ENCODE data around the gene COX10.

The COX10 gene

GRCh38 chr17:14201988-14202380 lies 132.7 kb downstream of the COX10 start:
- no peak overlapping the region for H3K4me3 ChIP-seq
- in situ Hi-C loops (cut with MboI; ENCODE audit: low sequenced_read_pairs): loop anchor here (25.0 kb wide), 1 partner anchor 110 kb away; the partner anchor contains the start of gene HS3ST3B1
- no peaks in the 10 kb centered on the region for H3K27me3 ChIP-seq (ENCODE audit: low read depth)
- no peaks in the 10 kb centered on the region for H3K9me3 ChIP-seq
- no peaks in the 10 kb centered on the region for H3K4me1 ChIP-seq
- no peak for DNase-seq (ENCODE audit: low spot score in 2 of 2)
- no peaks in the 10 kb centered on the region for H3K36me3 ChIP-seq (replicated peaks)

GRCh38 chr17:14202388-14203166 lies 133.3 kb downstream of the COX10 start:
- H3K4me1 ChIP-seq: no peaks in the 10 kb centered on the region
- H3K36me3 ChIP-seq (replicated peaks): no peaks in the 10 kb centered on the region
- H3K27me3 ChIP-seq (ENCODE audit: low read depth): no peaks in the 10 kb centered on the region
- no peak overlapping the region for H3K4me3 ChIP-seq
- H3K9me3 ChIP-seq: no peaks in the 10 kb centered on the region
- in situ Hi-C loops (cut with MboI; ENCODE audit: low sequenced_read_pairs): loop anchor here (25.0 kb wide), 1 partner anchor 110 kb away; the partner anchor contains the start of gene HS3ST3B1
- DNase-seq (ENCODE audit: low spot score in 2 of 2): no peak

DNA sequence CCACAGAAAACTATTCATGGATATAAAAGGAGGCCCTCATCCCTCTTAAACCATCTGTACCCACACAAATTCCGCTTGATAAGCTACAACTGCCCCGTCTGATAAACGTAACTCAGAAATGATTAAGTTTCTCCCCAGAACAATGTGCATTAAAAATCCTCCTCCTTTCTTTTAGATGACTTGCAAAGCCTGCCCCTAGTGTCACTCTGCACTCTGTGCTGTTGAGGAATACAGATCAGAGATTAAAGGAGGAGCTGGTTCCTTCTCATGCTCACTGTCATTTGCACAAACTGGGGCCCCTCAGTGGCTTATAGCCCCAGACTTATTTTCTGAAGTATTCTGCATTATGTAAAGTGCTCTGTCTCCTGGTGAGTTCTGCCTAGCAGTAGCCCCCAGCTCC lies 134.1 kb downstream of the COX10 start:
- H3K4me3 ChIP-seq: no peak overlapping the region
- no peaks in the 10 kb centered on the region for H3K36me3 ChIP-seq (replicated peaks)
- no peaks in the 10 kb centered on the region for H3K9me3 ChIP-seq
- in situ Hi-C loops (cut with MboI; ENCODE audit: low sequenced_read_pairs): loop anchor here (25.0 kb wide), 1 partner anchor 109 kb away; the partner anchor contains the start of gene HS3ST3B1
- no peaks in the 10 kb centered on the region for H3K27me3 ChIP-seq (ENCODE audit: low read depth)
- H3K4me1 ChIP-seq: no peaks in the 10 kb centered on the region
- DNase-seq (ENCODE audit: low spot score in 2 of 2): no peak

GRCh38 chr17:14204084-14204483 lies 134.8 kb downstream of the COX10 start:
- Histone ChIP-seq H3K4me1 (no peaks in the 10 kb centered on the region), H3K9me3 (no peaks in the 10 kb centered on the region), H3K4me3 (no peak overlapping the region), H3K36me3 (replicated peaks) (0 out of 2 replicates have a peak, but pooled peaks cover under 1% of the 10 kb centered on the region), H3K27me3 (ENCODE audit: low read depth) (no peaks in the 10 kb centered on the region)
- in situ Hi-C loops (cut with MboI; ENCODE audit: low sequenced_read_pairs): loop anchor here (25.0 kb wide), 1 partner anchor 108 kb away; the partner anchor contains the start of gene HS3ST3B1
- no peak for DNase-seq (ENCODE audit: low spot score in 2 of 2)

- Histone ChIP-seq H3K36me3 (replicated peaks) (0 out of 2 replicates have a peak, but pooled peaks cover 5% of the 10 kb centered on the region), H3K4me3 (no peak overlapping the region), H3K4me1 (no peaks in the 10 kb centered on the region), H3K27me3 (ENCODE audit: low read depth) (no peaks in the 10 kb centered on the region), H3K9me3 (no peaks in the 10 kb centered on the region)
- DNase-seq (ENCODE audit: low spot score in 2 of 2): no peak
- in situ Hi-C loops (cut with MboI; ENCODE audit: low sequenced_read_pairs): loop anchor here (25.0 kb wide), 1 partner anchor 108 kb away; the partner anchor contains the start of gene HS3ST3B1
These were observed 135.2 kb downstream of the COX10 start for GRCh38 chr17:14204546-14204945.

DNA sequence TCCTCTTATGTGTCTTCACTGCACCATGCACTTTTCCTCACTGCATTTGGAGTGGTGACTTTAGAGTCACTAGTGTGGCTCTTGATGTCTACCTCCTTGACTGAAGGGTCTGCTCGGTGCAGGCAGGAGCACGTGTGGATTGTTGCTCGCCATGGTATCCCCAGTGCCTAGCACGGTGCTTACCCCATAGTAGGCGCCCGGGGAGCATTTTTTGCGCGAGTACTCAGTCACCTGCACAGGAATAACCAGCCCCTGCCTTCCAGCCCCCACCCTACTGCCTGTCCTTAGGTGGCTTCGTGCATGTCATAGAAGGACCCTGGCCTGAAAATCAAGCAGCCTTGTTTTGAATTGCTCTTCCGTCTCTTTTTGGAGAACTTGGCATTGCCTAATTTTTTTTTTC lies 136.1 kb downstream of the COX10 start:
- no peaks in the 10 kb centered on the region for H3K27me3 ChIP-seq (ENCODE audit: low read depth)
- H3K9me3 ChIP-seq: no peaks in the 10 kb centered on the region
- no peak for DNase-seq (ENCODE audit: low spot score in 2 of 2)
- in situ Hi-C loops (cut with MboI; ENCODE audit: low sequenced_read_pairs): loop anchor here (25.0 kb wide), 1 partner anchor 107 kb away; the partner anchor contains the start of gene HS3ST3B1
- H3K36me3 ChIP-seq (replicated peaks): 0 out of 2 replicates have a peak, but pooled peaks cover 5% of the 10 kb centered on the region
- no peaks in the 10 kb centered on the region for H3K4me1 ChIP-seq
- H3K4me3 ChIP-seq: no peak overlapping the region

- Histone ChIP-seq H3K36me3 (replicated peaks) (0 out of 2 replicates have a peak, but pooled peaks cover 5% of the 10 kb centered on the region), H3K4me3 (no peak overlapping the region), H3K4me1 (no peaks in the 10 kb centered on the region), H3K27me3 (ENCODE audit: low read depth) (no peaks in the 10 kb centered on the region), H3K9me3 (no peaks in the 10 kb centered on the region)
- in situ Hi-C loops (cut with MboI; ENCODE audit: low sequenced_read_pairs): loop anchor here (25.0 kb wide), 1 partner anchor 106 kb away; the partner anchor contains the start of gene HS3ST3B1
- DNase-seq (ENCODE audit: low spot score in 2 of 2): no peak
These were observed 136.7 kb downstream of the COX10 start for GRCh38 chr17:14205992-14206461.

DNA sequence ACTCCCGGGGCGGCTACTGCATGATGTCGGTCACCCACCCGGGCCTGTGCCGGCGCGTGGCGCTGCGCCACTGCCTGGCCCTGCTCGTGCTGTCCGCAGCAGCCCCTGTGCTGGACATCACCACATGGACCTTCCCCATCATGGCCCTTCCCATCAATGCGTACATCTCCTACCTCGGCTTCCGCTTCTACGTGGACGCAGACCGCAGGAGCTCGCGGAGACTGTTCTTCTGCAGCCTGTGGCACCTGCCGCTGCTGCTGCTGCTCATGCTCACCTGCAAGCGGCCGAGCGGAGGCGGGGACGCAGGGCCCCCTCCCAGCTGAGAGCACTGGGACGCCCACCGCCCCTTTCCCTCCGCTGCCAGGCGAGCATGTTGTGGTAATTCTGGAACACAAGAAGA lies 137.6 kb downstream of the COX10 start:
- no peaks in the 10 kb centered on the region for H3K4me1 ChIP-seq
- in situ Hi-C loops (cut with MboI; ENCODE audit: low sequenced_read_pairs): loop anchor here (25.0 kb wide), 1 partner anchor 105 kb away; the partner anchor contains the start of gene HS3ST3B1
- no peak overlapping the region for H3K4me3 ChIP-seq
- DNase-seq (ENCODE audit: low spot score in 2 of 2): no peak
- 0 out of 2 replicates have a peak, but pooled peaks cover 5% of the 10 kb centered on the region for H3K36me3 ChIP-seq (replicated peaks)
- no peaks in the 10 kb centered on the region for H3K27me3 ChIP-seq (ENCODE audit: low read depth)
- H3K9me3 ChIP-seq: no peaks in the 10 kb centered on the region

- no peak overlapping the region for H3K4me3 ChIP-seq
- no peaks in the 10 kb centered on the region for H3K9me3 ChIP-seq
- in situ Hi-C loops (cut with MboI; ENCODE audit: low sequenced_read_pairs): loop anchor here (25.0 kb wide), 1 partner anchor 105 kb away; the partner anchor contains the start of gene HS3ST3B1
- no peaks in the 10 kb centered on the region for H3K27me3 ChIP-seq (ENCODE audit: low read depth)
- H3K36me3 ChIP-seq (replicated peaks): 0 out of 2 replicates have a peak, but pooled peaks cover 5% of the 10 kb centered on the region
- DNase-seq (ENCODE audit: low spot score in 2 of 2): no peak
- H3K4me1 ChIP-seq: no peaks in the 10 kb centered on the region
These were observed 138.5 kb downstream of the COX10 start for GRCh38 chr17:14207791-14208190.

GRCh38 chr17:14209215-14209614 lies 139.9 kb downstream of the COX10 start:
- Histone ChIP-seq H3K36me3 (replicated peaks) (0 out of 2 replicates have a peak, but pooled peaks cover 5% of the 10 kb centered on the region), H3K9me3 (no peaks in the 10 kb centered on the region), H3K4me1 (no peaks in the 10 kb centered on the region), H3K4me3 (no peak overlapping the region), H3K27me3 (ENCODE audit: low read depth) (no peaks in the 10 kb centered on the region)
- in situ Hi-C loops (cut with MboI; ENCODE audit: low sequenced_read_pairs): loop anchor here (25.0 kb wide), 1 partner anchor 103 kb away; the partner anchor contains the start of gene HS3ST3B1
- DNase-seq (ENCODE audit: low spot score in 2 of 2): no peak

DNA sequence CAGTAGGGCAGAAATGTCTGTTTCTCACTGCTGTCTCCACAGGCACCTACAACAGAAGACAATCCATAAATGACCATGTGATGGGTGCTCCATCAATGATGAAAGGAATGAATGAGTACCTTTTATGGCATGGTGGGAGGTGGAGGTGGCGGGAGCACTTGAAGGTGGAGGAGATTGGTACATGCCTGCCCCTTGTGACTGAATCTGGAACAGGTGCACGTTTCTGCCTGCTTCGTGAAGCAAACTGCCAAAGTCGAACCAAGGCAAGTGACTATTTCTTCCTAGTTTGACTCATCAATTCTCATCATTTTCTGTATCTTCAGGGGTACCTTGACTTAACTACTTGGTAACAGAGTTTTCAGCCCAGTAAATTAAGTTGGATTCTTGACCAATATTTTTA lies 141.9 kb downstream of the COX10 start:
- Histone ChIP-seq H3K27me3 (ENCODE audit: low read depth) (no peaks in the 10 kb centered on the region), H3K4me3 (no peak overlapping the region), H3K36me3 (replicated peaks) (0 out of 2 replicates have a peak, but pooled peaks cover 5% of the 10 kb centered on the region), H3K9me3 (no peaks in the 10 kb centered on the region), H3K4me1 (no peaks in the 10 kb centered on the region)
- in situ Hi-C loops (cut with MboI; ENCODE audit: low sequenced_read_pairs): loop anchor here (25.0 kb wide), 1 partner anchor 101 kb away; the partner anchor contains the start of gene HS3ST3B1
- no peak for DNase-seq (ENCODE audit: low spot score in 2 of 2)

DNA sequence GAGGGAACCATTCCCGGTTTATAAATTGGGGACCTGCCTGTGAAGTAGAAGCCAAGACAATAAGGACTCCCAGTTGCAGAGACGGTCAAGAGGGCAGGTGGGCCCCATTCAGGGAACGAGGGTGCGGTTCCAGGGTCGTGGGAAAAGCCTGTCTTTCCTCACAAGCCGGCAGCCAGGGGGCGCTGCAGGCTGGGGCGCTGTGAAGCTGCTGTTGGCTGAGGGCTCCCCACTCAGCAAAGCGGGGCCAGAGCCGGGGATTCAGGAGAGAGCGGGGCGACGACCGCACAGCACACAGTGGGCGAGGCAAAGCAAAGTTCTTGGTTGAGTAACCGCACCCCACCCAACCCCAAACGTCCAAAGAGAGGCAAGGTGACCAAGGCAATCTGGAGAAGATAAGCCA lies 142.5 kb downstream of the COX10 start:
- H3K27me3 ChIP-seq (ENCODE audit: low read depth): no peaks in the 10 kb centered on the region
- H3K36me3 ChIP-seq (replicated peaks): 0 out of 2 replicates have a peak, but pooled peaks cover 5% of the 10 kb centered on the region
- H3K4me3 ChIP-seq: no peak overlapping the region
- in situ Hi-C loops (cut with MboI; ENCODE audit: low sequenced_read_pairs): loop anchor here (25.0 kb wide), 1 partner anchor 100 kb away; the partner anchor contains the start of gene HS3ST3B1
- no peaks in the 10 kb centered on the region for H3K9me3 ChIP-seq
- H3K4me1 ChIP-seq: no peaks in the 10 kb centered on the region
- peak in 1 of 2 experiments; percentile 13 for DNase-seq (ENCODE audit: low spot score in 2 of 2)

DNA sequence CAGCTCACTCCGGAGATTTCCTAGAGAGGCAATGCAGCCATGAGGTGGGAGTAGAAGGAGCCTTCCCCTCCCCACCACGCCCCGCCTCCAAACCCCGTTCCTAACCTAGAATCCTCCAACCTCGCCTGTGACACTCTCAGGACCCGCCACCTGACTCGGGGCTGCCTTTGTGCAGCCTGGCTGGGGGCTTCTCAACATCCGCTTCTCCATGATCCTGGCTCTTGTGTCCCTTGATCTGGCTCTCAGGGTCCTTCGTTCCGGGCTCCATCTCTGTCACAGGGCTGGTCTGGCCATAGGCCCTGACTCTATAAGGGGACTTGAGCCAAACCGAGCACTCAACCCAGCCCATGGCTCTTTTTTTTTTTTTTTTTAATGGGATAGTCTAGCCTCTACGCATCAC lies 143.1 kb downstream of the COX10 start:
- Histone ChIP-seq H3K36me3 (replicated peaks) (0 out of 2 replicates have a peak, but pooled peaks cover 5% of the 10 kb centered on the region), H3K4me3 (no peak overlapping the region), H3K4me1 (no peaks in the 10 kb centered on the region), H3K9me3 (no peaks in the 10 kb centered on the region), H3K27me3 (ENCODE audit: low read depth) (no peaks in the 10 kb centered on the region)
- no peak for DNase-seq (ENCODE audit: low spot score in 2 of 2)
- in situ Hi-C loops (cut with MboI; ENCODE audit: low sequenced_read_pairs): loop anchor here (25.0 kb wide), 1 partner anchor 100 kb away; the partner anchor contains the start of gene HS3ST3B1
